AG04450 (cell line): ENCODE results near the gene CITED4. TPM values are rescaled to one million over a fixed set of nuclear protein-coding genes. Genes with fewer than 3 reads are reported as not detected.

ENCODE experiments used
- CTCF ChIA-PET: fragments of 300-600, 350-600 bp; formaldehyde crosslinking; extraction: SDS; loops from one replicate; lab custom pipeline; 2022; ENCODE audit warnings: antibody characterized with exemption, inconsistent platforms; lab: Charles Lee
- POLR2A ChIA-PET: fragments of 350-600 bp; formaldehyde crosslinking; extraction: SDS; loops from one replicate; lab custom pipeline; 2021; ENCODE audit warnings: antibody characterized with exemption, inconsistent platforms; lab: Yijun Ruan, JAX
- DNase-seq: peaks from one replicate; pipeline ENCODE4 v3.0.0-alpha.2; 2011; ENCODE audit warnings: low read depth, low spot score
- H3K27ac ChIP-seq: one replicate; pipeline ENCODE4 v1.5.1; 2012; ENCODE audit warnings: low read depth, low read length, control low read depth
- H3K27me3 ChIP-seq: one replicate; pipeline ENCODE4 v1.6.0; 2012; ENCODE audit warnings: low read length; ENCODE audit not compliant: control insufficient read depth, insufficient read depth
- H3K4me3 ChIP-seq: 2 replicates; pipeline ENCODE4 v1.5.1; 2011; ENCODE audit warnings: mild to moderate bottlenecking, low read depth, low read length, control low read depth
- H3K9me3 ChIP-seq: 2 replicates; pipeline ENCODE4 v1.5.1; 2012; ENCODE audit warnings: low read length; ENCODE audit not compliant: control insufficient read depth, insufficient read depth
- CTCF ChIP-seq: IDR thresholded peaks from 2 replicates; pipeline ENCODE4 v1.5.1; 2011; ENCODE audit warnings: low read depth, low read length, control low read depth, inconsistent platforms
- polyA plus RNA-seq: library from polyadenylated mRNA; depleted of rRNA; stranded (reverse); fragments of >200 nt; gene quantifications from 2 replicates; pipeline ENCODE4 v1.2.3, GENCODE V29; 2011

The CITED4 gene
- polyA plus RNA-seq, 1 experiment = 0.53 TPM

- no peak for DNase-seq
- no peaks in the 10 kb centered on the region for H3K9me3 ChIP-seq
- ChIA-PET POLR2A (no interaction called here), CTCF (no interaction called here)
- no peaks in the 10 kb centered on the region for H3K27me3 ChIP-seq
- no peak for TF ChIP-seq CTCF
- no peak overlapping the region for H3K27ac ChIP-seq
- H3K4me3 ChIP-seq = no peak overlapping the region
These were observed 45.7 kb upstream of the CITED4 start for GRCh38 chr1:40907899-40908298.

- DNase-seq = no peak
- Histone ChIP-seq H3K27me3 (no peaks in the 10 kb centered on the region), H3K9me3 (no peaks in the 10 kb centered on the region), H3K4me3 (no peak overlapping the region), H3K27ac (no peak overlapping the region)
- ChIA-PET CTCF (interaction anchor here (0.6 kb wide), 1 partner anchor 90 kb away, joined by 3 read pairs; no protein-coding TSS in a partner anchor), POLR2A (no interaction called here)
- no peak for TF ChIP-seq CTCF
These were observed 44.7 kb upstream of the CITED4 start for GRCh38 chr1:40906781-40907400.

DNA sequence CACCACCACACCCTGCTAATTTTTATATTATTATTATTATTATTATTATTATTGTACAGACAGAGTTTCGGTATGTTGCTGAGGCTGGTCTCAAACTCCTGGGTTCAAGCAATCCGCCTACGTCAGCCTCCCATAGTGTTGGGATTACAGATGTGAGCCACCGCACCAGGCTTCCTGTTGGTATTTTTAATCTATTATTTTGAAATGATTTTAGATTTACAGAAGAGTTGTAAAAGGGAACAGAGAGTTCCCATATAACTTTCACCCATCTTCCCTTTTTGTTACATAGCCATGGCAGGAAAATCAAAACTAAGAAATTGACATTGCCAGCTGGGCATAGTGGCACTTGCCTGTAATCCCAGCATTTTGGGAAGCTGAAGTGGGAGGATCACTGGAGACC, 42.9 kb upstream of the CITED4 start:
- POLR2A ChIA-PET = no interaction called here
- Histone ChIP-seq H3K9me3 (no peaks in the 10 kb centered on the region), H3K4me3 (no peak overlapping the region), H3K27me3 (no peaks in the 10 kb centered on the region), H3K27ac (no peak overlapping the region)
- CTCF ChIA-PET = no interaction called here
- TF ChIP-seq CTCF = no peak
- DNase-seq = no peak

- DNase-seq = no peak
- Histone ChIP-seq H3K9me3 (no peaks in the 10 kb centered on the region), H3K4me3 (no peak overlapping the region), H3K27ac (no peak overlapping the region), H3K27me3 (no peaks in the 10 kb centered on the region)
- CTCF ChIA-PET = interaction anchor here (0.5 kb wide), 1 partner anchor 108 kb away, joined by 9 read pairs; no protein-coding TSS in a partner anchor
- POLR2A ChIA-PET = interaction anchor here (0.6 kb wide), 1 partner anchor 38 kb away, joined by 4 read pairs; no protein-coding TSS in a partner anchor
- no peak for TF ChIP-seq CTCF
These were observed 40.9 kb upstream of the CITED4 start for GRCh38 chr1:40903106-40903505.
